Astrocyte (in vitro differentiated cells and primary cell): Measurements from ENCODE around the gene MARCKS. TPM values are rescaled to one million over a fixed set of nuclear protein-coding genes. Genes with fewer than 3 reads are reported as not detected.
A peak's percentile ranks its signal among the peaks of the same experiment; 100 is the strongest.

Experiments used
- DNase-seq: peaks from one replicate; pipeline ENCODE4 v3.0.0-alpha.2; 2010; ENCODE audit warnings: low read depth
- FAIRE-seq: peaks from 2 replicates; lab custom pipeline; 2011; peaks lifted over from hg19 to GRCh38; lab: Jason Lieb, UNC
- H2AFZ ChIP-seq: 2 replicates; pipeline ENCODE4 v1.6.0; 2012; ENCODE audit warnings: low read depth, low read length, inconsistent platforms
- H3K27ac ChIP-seq: 2 replicates; pipeline ENCODE4 v1.5.1; 2011; ENCODE audit warnings: low read depth, low read length, inconsistent platforms
- H3K27me3 ChIP-seq: 2 replicates; pipeline ENCODE4 v1.6.0; 2011; ENCODE audit warnings: low read length, inconsistent platforms; ENCODE audit not compliant: insufficient read depth
- H3K36me3 ChIP-seq: 2 replicates; pipeline ENCODE4 v1.5.1; 2011; ENCODE audit warnings: low read length, inconsistent platforms; ENCODE audit not compliant: insufficient read depth
- H3K4me1 ChIP-seq: 2 replicates; pipeline ENCODE4 v1.5.1; 2011; ENCODE audit warnings: low read length, inconsistent platforms; ENCODE audit not compliant: insufficient read depth
- H3K4me2 ChIP-seq: 2 replicates; pipeline ENCODE4 v1.6.0; 2012; ENCODE audit warnings: low read length, inconsistent platforms
- H3K4me3 ChIP-seq: 2 replicates; pipeline ENCODE4 v1.5.1; 2011; ENCODE audit warnings: low read depth, mild to moderate bottlenecking, low read length, inconsistent platforms; ENCODE audit not compliant: insufficient read depth
- H3K79me2 ChIP-seq: 2 replicates; pipeline ENCODE4 v1.6.0; 2012; ENCODE audit warnings: mild to moderate bottlenecking, low read length, inconsistent platforms; ENCODE audit not compliant: insufficient read depth
- H3K9ac ChIP-seq: 2 replicates; pipeline ENCODE4 v1.6.0; 2012; ENCODE audit warnings: mild to moderate bottlenecking, low read length, inconsistent platforms
- H3K9me3 ChIP-seq: 2 replicates; pipeline ENCODE4 v1.5.1; 2012; ENCODE audit warnings: low read depth, mild to moderate bottlenecking, low read length, inconsistent platforms; ENCODE audit not compliant: insufficient read depth
- H4K20me1 ChIP-seq: 2 replicates; pipeline ENCODE4 v1.6.0; 2012; ENCODE audit warnings: low read length, inconsistent platforms; ENCODE audit not compliant: insufficient read depth
- H3K27ac Mint-ChIP-seq: one replicate; pipeline ENCODE4 v1.8.0; 2021; ENCODE audit warnings: mild to moderate bottlenecking, mixed read lengths; ENCODE audit not compliant: unreplicated experiment
- H3K27me3 Mint-ChIP-seq: one replicate; pipeline ENCODE4 v1.8.0; 2021; ENCODE audit warnings: low read depth, mixed read lengths; ENCODE audit not compliant: unreplicated experiment
- H3K36me3 Mint-ChIP-seq: one replicate; pipeline ENCODE4 v1.8.0; 2021; ENCODE audit warnings: low read depth, mixed read lengths; ENCODE audit not compliant: unreplicated experiment
- H3K4me1 Mint-ChIP-seq: one replicate; pipeline ENCODE4 v1.8.0; 2021; ENCODE audit warnings: low read depth, mixed read lengths; ENCODE audit not compliant: unreplicated experiment
- H3K4me3 Mint-ChIP-seq: one replicate; pipeline ENCODE4 v1.8.0; 2021; ENCODE audit warnings: mild to moderate bottlenecking, moderate library complexity, mixed read lengths; ENCODE audit not compliant: unreplicated experiment
- H3K9me3 Mint-ChIP-seq: one replicate; pipeline ENCODE4 v1.8.0; 2021; ENCODE audit warnings: mild to moderate bottlenecking, mixed read lengths; ENCODE audit not compliant: unreplicated experiment
- EZH2 ChIP-seq: IDR thresholded peaks from 2 replicates; pipeline ENCODE4 v1.6.1; 2012; ENCODE audit warnings: mild to moderate bottlenecking, low read length, inconsistent platforms; ENCODE audit not compliant: insufficient read depth
- total RNA-seq: library from RNA; stranded (reverse); gene quantifications from 2 replicates; pipeline ENCODE4 v1.2.1, GENCODE V29; 2021
- TF ChIP-seq, protein P1 (sequence below): IDR thresholded peaks from 2 replicates; pipeline ENCODE4 v1.5.1; 2011; ENCODE audit warnings: low read depth, mild to moderate bottlenecking, inconsistent platforms, low read length, moderate library complexity; ENCODE audit not compliant: insufficient read depth

Gene MARCKS
- total RNA-seq, 1 donor from 2014 or later = 261 TPM

DNA sequence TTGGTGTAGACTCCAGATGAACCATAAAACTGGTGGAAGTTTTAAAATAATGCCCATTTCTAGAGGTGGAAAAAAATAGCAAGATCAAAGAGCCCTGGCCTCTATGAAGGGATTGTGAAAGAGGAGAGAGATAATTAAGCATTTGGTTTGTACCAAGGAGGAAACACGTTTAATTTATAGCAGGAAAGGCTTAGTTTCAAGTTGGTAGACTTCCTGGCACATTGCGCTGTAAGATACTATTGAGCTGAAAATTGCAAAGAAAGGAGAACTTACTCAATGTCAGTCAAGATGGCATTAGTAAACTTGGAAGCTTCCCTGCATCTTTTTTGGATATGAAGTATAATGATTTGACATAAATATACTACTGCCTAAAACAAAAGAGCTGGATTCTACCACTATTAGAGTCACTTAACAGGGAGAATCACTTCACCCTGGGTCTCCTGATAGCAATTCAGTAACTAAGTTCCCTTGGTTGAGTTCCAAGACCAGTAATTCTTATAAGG lies 24.4 kb downstream of the MARCKS start:
- Histone ChIP-seq H3K9me3 (no peaks in the 10 kb centered on the region), H3K4me1 (peaks cover 4% of the 10 kb centered on the region), H3K36me3 (no peaks in the 10 kb centered on the region), H3K27me3 (no peaks in the 10 kb centered on the region), H3K79me2 (no peaks in the 10 kb centered on the region), H4K20me1 (no peaks in the 10 kb centered on the region), H3K4me2 (no peak overlapping the region), H3K27ac (no peak overlapping the region), H2AFZ (no peak overlapping the region), H3K4me3 (no peak overlapping the region), H3K9ac (no peak overlapping the region)
- Mint-ChIP-seq H3K4me3 (no peak overlapping the region), H3K4me1 (peaks cover 12% of the 10 kb centered on the region), H3K27me3 (no peaks in the 10 kb centered on the region), H3K27ac (no peak overlapping the region), H3K36me3 (no peaks in the 10 kb centered on the region), H3K9me3 (no peaks in the 10 kb centered on the region)
- TF ChIP-seq, protein P1, sequence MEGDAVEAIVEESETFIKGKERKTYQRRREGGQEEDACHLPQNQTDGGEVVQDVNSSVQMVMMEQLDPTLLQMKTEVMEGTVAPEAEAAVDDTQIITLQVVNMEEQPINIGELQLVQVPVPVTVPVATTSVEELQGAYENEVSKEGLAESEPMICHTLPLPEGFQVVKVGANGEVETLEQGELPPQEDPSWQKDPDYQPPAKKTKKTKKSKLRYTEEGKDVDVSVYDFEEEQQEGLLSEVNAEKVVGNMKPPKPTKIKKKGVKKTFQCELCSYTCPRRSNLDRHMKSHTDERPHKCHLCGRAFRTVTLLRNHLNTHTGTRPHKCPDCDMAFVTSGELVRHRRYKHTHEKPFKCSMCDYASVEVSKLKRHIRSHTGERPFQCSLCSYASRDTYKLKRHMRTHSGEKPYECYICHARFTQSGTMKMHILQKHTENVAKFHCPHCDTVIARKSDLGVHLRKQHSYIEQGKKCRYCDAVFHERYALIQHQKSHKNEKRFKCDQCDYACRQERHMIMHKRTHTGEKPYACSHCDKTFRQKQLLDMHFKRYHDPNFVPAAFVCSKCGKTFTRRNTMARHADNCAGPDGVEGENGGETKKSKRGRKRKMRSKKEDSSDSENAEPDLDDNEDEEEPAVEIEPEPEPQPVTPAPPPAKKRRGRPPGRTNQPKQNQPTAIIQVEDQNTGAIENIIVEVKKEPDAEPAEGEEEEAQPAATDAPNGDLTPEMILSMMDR = no peak
- TF ChIP-seq EZH2 = no peak
- DNase-seq (no peak), FAIRE-seq (peak; percentile 41)

DNA sequence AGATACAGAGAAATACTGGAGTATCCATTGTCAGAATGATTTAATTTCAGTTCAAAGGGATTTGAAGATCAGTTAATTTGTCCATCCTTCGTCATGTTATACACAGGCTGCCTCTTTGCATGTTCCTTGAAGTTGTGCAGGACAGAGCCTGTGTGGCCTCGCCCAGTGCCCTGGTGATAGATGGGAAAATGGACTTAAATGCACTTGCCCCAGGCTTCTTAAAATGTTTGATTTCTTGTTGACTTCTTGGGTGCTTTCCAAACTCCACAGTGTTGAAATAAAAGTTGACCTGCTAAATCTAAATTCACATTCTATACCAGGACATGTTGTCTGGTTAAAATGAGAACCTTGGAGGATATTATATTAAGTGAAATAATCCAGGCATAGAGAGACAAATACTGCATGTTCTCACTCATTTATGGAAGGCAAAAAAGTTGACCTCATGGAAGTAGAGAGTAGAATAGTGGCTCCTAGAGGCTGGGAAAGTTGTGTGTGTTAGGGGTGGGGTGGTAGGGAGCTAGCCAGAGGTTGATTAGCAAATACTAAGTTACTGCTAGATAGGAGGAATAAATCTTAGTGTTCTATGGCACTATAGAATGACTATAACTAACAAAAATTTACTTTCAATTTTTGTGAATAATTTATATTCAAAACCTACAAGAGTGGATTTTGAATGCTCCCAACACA lies 25.3 kb downstream of the MARCKS start:
- H3K27ac ChIP-seq = no peak overlapping the region
- H3K27ac Mint-ChIP-seq = no peak overlapping the region
- FAIRE-seq (no peak), DNase-seq (no peak)
- no peaks in the 10 kb centered on the region for H3K9me3 Mint-ChIP-seq
- H3K9ac ChIP-seq = no peak overlapping the region
- no peaks in the 10 kb centered on the region for H3K9me3 ChIP-seq
- H3K4me1 ChIP-seq = peaks cover 4% of the 10 kb centered on the region
- TF ChIP-seq, protein P1 = no peak
- H3K4me2 ChIP-seq = no peak overlapping the region
- no peaks in the 10 kb centered on the region for H3K36me3 Mint-ChIP-seq
- no peaks in the 10 kb centered on the region for H3K79me2 ChIP-seq
- no peaks in the 10 kb centered on the region for H3K36me3 ChIP-seq
- no peaks in the 10 kb centered on the region for H3K27me3 ChIP-seq
- H4K20me1 ChIP-seq = no peaks in the 10 kb centered on the region
- no peak overlapping the region for H3K4me3 Mint-ChIP-seq
- H3K27me3 Mint-ChIP-seq = no peaks in the 10 kb centered on the region
- H3K4me3 ChIP-seq = no peak overlapping the region
- no peak overlapping the region for H2AFZ ChIP-seq
- H3K4me1 Mint-ChIP-seq = peaks cover 12% of the 10 kb centered on the region

DNA sequence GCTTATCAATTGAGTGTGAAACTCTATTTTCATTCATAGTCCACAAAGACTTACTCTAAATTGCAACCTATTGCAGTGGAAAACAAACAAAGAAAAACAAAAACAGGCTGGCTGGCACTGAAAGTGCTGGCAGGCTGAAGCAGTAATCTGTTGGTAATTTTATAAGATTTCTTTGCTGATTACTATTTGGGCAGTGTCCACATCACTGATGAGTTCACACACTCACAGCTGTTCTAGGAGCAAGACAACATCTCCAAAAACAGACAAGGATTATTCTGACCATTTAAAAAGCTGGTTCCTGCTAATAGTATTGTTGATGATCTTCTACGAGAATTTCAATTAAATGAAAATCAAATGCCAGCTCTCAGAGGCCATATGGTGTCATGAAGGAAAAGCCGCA lies 26.9 kb downstream of the MARCKS start:
- Histone ChIP-seq H3K36me3 (no peaks in the 10 kb centered on the region), H3K27me3 (no peaks in the 10 kb centered on the region), H3K4me1 (peaks cover 4% of the 10 kb centered on the region), H3K4me2 (no peak overlapping the region), H3K9ac (no peak overlapping the region), H3K79me2 (no peaks in the 10 kb centered on the region), H3K4me3 (no peak overlapping the region), H3K27ac (no peak overlapping the region), H4K20me1 (no peaks in the 10 kb centered on the region), H2AFZ (no peak overlapping the region), H3K9me3 (no peaks in the 10 kb centered on the region)
- peaks cover 5% of the 10 kb centered on the region for H3K4me1 Mint-ChIP-seq
- no peak for FAIRE-seq
- no peaks in the 10 kb centered on the region for H3K36me3 Mint-ChIP-seq
- no peaks in the 10 kb centered on the region for H3K9me3 Mint-ChIP-seq
- no peaks in the 10 kb centered on the region for H3K27me3 Mint-ChIP-seq
- no peak overlapping the region for H3K4me3 Mint-ChIP-seq
- no peak for DNase-seq
- no peak for TF ChIP-seq EZH2
- TF ChIP-seq, protein P1 = no peak
- H3K27ac Mint-ChIP-seq = no peak overlapping the region
